PFSK-1 (cell line): ENCODE data around the gene DCAF11.

Experiments
- POLR2AphosphoS5 ChIP-seq: IDR thresholded peaks from 2 replicates; pipeline ENCODE4 v1.6.1; 2012; ENCODE audit warnings: low read depth, mild to moderate bottlenecking, control low read depth, low read length, moderate library complexity
- REST ChIP-seq, 2 experiments: IDR thresholded peaks; 2 replicates each; pipeline versions ENCODE4 v1.6.1 to v1.8.0; 2011 to 2012; ENCODE audit warnings: low read depth in 2 of 2, low read length in 2 of 2, control low read depth in 1 of 2, inconsistent platforms in 1 of 2, mild to moderate bottlenecking in 1 of 2, moderate library complexity in 1 of 2; ENCODE audit not compliant: insufficient read depth in 1 of 2
- SIN3A ChIP-seq: IDR thresholded peaks from 2 replicates; pipeline ENCODE4 v1.6.1; 2012; ENCODE audit warnings: mild to moderate bottlenecking, low read length, moderate library complexity, borderline replicate concordance; ENCODE audit not compliant: insufficient read depth
- TAF1 ChIP-seq: IDR thresholded peaks from 2 replicates; pipeline ENCODE4 v1.6.1; 2012; ENCODE audit warnings: low read length, control low read depth, borderline replicate concordance; ENCODE audit not compliant: insufficient read depth

DNA sequence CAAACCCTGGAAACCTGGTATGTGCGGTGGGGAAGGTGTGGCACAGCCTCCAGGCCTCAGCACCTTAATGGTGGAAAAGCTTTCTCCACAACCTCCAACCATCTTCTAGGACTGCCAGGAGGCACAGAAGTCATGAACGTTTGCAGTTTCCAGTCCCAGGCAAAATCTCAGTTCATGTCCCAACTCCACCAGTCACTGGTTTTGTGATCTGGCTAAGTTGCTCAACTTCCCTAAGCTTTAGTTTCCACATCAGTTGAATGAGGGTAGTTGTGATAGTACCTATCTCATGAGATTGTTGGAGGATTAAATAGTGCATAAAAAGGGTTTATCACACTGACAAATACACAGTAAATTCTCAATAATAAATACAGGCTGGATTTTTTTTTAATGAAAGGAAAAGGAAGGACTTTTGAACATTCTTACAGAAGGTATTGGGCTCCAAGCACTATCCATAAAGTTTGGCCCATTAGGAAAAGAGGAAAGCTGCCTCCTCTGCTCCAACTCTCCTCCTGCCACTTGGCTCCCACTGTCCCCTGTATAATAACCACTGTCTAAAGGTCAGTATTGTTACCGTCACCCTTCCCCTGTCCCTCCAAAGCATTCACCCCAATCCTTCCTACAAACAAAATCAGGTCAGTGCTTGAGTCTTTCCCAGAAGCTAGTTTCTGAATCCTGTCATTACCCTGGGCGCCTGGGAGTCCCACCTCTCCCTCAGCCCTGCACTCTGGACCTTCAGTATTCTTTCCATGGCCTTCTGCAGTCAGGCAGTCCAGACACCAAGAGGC, 14.2 kb upstream of the DCAF11 start:
- no peak for TF ChIP-seq POLR2AphosphoS5
- TF ChIP-seq SIN3A: no peak
- no peak for TF ChIP-seq REST (IDR thresholded peaks at IDR 0.05; ENCODE audit: insufficient read depth in 1 of 2, low read depth in 2 of 2, low read length in 2 of 2)
- no peak for TF ChIP-seq TAF1
